Measurements from ENCODE around the gene GRIN1.

Gene GRIN1

GRCh38 chr9:137198902-137199283 is 59.9 kb downstream of the GRIN1 start:
- TF ChIP-seq CTCF (IDR thresholded peaks at IDR 0.05) (no peak), ZFX (IDR thresholded peaks at IDR 0.05; ENCODE audit: borderline replicate concordance) (no peak)
- H3K27ac ChIP-seq: peak overlapping the region; percentile 83

GRCh38 chr9:137199411-137200121 is 60.6 kb downstream of the GRIN1 start:
- H3K27ac ChIP-seq: peak overlapping the region; percentile 83
- TF ChIP-seq ZFX (IDR thresholded peaks at IDR 0.05; ENCODE audit: borderline replicate concordance) (no peak), CTCF (IDR thresholded peaks at IDR 0.05) (no peak)

GRCh38 chr9:137200311-137201204 is 61.6 kb downstream of the GRIN1 start, which contains the start of gene TPRN:
TSS of gene TPRN (minus strand) at chr9:137200741. CDS start at chr9:137200711, 30 bp downstream.
- H3K27ac ChIP-seq: peak within 1 kb of the TSS; percentile 83
- TF ChIP-seq ZFX (IDR thresholded peaks at IDR 0.05; ENCODE audit: borderline replicate concordance): no peak
- no peak for TF ChIP-seq CTCF (IDR thresholded peaks at IDR 0.05)

GRCh38 chr9:137201205-137201868 is 62.4 kb downstream of the GRIN1 start:
- TF ChIP-seq CTCF (IDR thresholded peaks at IDR 0.05) (no peak), ZFX (IDR thresholded peaks at IDR 0.05; ENCODE audit: borderline replicate concordance) (no peak)
- H3K27ac ChIP-seq: peak overlapping the region; percentile 83

- no peak for TF ChIP-seq CTCF (IDR thresholded peaks at IDR 0.05)
- TF ChIP-seq ZFX (IDR thresholded peaks at IDR 0.05; ENCODE audit: borderline replicate concordance): no peak
- H3K27ac ChIP-seq: peak overlapping the region; percentile 83; the same call in 1 of the 2 replicates
Measured at GRCh38 chr9:137202966-137203365, 64.0 kb downstream of the GRIN1 start.

GRCh38 chr9:137204731-137205125 is 65.8 kb downstream of the GRIN1 start:
- TF ChIP-seq CTCF (IDR thresholded peaks at IDR 0.05) (no peak), ZFX (IDR thresholded peaks at IDR 0.05; ENCODE audit: borderline replicate concordance) (no peak)
- peak overlapping the region; percentile 72 for H3K27ac ChIP-seq

Measured in 22Rv1 (cell line).